Fibroblast of peridontal ligament (primary cell): Measurements from ENCODE around the gene ZHX3.
"Not testable (repeated sequence)": the region's sequence is repeated elsewhere in the genome, so short reads cannot be mapped to it uniquely, and the experiment has no call there.

ENCODE experiments used
- DNase-seq: peaks from one replicate; pipeline ENCODE4 v3.0.0-alpha.2; 2010; ENCODE audit errors: extremely low read depth

Gene ZHX3

DNA sequence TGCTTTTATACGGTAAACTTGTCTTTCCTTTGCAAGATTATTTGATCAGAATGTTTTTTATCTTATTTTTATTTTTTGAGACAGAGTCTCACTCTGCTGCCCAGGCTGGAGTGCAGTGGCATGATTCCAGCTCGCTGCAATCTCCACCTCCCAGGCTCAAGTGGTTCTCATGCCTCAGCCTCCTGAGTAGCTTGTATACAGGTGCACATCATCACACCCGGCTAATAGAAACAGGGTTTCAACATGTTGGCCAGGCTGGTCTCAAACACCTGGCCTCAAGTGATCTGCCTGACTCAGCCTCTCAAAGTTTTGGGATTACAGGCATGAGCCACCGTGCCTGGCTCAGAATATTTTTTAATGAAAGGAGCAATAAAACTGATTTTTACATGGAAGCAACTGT is 14.2 kb upstream of the ZHX3 start:
- DNase-seq, result no peak

DNA sequence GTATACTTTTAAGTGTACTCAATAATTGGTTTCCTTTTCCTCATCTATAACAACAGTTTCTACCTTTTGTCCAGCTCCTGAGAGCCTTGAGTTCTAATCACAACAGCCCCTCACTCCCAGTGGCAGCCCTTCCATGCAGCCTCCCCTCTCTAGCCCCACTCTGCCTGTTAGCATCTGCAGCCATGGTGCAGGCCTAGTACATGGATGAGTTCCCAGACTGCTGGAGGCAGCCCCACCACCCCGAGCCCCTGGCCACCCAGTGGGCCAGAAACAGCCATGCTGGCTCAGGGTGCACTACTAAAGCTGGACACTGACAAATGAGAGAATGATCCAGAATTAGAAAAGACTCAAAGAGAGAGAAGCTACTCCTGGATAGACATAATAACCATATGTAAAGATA is 13.4 kb upstream of the ZHX3 start:
- no peak for DNase-seq

- no peak for DNase-seq
These were observed 12.8 kb upstream of the ZHX3 start for GRCh38 chr20:41330343-41330720.

DNA sequence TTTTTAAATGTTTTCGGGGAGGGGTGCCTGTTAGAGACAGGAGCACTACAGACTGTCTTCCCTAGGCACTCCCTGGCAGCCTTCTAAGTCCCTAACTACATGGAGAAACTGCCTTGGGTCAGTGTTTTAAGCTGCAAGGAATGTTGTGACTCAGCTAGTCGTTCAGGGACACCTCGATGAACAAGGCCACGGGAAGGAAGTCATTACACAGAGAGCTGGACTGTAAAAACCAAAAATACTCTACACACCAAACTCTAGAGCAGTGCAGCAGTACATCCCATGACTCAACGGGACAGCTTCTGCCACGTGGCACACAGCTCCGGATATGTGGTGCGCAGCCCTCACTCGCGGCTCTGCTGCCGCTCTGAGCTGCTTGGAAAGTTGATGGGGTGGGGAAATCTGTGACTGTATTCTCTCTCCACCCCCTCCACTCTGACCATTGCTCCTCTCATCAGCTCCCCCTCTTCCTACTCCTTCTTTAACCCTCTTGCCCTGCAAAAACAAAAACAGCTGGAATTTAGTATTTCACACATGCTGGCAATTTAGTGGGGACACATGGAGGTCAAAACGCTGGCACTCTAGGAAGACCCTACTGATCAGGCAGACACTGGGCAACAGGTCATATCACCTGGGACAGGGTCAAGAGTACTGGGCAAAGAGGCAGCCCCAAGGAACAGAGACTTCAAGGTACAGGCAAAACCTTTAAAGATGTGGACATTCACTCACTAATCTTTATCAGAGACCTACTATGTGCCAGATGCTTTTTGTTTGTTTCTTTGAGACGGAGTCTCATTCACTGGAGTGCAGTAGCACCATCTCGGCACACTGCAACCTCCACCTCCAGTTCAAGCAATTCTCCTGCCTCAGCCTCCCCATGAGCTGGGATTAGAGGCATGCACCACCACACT is 12.2 kb upstream of the ZHX3 start:
- peak; percentile 95 for DNase-seq

- no peak for DNase-seq
These were observed 9.6 kb upstream of the ZHX3 start for GRCh38 chr20:41327178-41327577.

DNA sequence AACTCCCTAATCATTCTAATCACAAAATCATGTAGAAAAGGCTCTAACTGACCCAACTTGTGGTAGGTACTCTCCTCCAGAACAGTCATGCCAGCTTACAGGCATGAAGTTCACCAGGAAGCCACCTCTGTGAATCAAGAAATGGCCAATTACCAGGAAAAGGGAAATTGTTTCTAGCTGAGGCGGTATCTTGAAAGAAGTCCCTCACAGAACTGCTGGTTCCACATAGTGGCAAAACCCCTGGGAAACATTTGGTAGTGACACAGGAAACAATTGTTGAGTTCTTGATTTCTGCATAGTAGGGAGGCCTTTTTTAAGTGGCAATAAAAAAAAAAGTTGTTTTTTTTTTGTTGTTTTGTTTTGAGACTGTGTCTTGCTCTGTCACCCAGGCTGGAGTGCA is 3.4 kb upstream of the ZHX3 start:
- no peak for DNase-seq

DNA sequence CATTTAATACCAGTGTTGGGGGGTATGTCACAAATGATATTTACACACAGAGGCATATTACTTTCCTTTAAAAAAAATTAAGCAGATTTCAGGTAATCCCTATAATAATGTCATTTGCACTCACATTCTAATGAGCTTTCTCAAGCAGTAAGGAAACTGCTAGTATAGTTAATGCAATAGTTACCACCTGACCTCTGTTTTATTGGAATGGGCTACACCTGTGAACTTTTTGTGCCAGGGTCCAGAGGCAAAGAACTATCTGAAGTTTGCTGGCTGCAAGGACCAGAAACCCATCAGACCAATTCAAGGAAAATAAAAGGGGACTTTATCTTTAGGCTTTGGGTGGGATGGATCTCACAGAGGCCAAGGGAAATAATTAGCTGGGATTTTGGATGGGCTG is 2.9 kb upstream of the ZHX3 start:
- DNase-seq, result no peak

DNA sequence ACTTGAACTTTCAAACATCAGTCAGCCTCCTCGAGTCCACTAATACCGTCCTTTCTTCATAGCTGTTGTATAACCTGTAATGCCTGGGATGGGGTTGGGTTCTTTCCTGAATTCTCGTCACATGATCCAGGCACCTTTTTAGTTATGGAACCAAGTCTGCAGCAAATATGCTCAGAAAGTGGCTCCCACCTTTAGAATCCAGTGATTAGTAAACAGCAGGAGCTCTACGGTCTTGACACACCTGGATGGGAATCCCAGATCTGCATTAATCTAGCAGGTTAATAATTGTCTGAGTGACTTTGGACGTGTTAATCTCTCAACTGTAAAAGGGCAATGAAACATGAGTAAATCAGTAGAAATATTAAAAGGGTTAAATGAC is 729 bp upstream of the ZHX3 start:
- DNase-seq, result no peak

DNA sequence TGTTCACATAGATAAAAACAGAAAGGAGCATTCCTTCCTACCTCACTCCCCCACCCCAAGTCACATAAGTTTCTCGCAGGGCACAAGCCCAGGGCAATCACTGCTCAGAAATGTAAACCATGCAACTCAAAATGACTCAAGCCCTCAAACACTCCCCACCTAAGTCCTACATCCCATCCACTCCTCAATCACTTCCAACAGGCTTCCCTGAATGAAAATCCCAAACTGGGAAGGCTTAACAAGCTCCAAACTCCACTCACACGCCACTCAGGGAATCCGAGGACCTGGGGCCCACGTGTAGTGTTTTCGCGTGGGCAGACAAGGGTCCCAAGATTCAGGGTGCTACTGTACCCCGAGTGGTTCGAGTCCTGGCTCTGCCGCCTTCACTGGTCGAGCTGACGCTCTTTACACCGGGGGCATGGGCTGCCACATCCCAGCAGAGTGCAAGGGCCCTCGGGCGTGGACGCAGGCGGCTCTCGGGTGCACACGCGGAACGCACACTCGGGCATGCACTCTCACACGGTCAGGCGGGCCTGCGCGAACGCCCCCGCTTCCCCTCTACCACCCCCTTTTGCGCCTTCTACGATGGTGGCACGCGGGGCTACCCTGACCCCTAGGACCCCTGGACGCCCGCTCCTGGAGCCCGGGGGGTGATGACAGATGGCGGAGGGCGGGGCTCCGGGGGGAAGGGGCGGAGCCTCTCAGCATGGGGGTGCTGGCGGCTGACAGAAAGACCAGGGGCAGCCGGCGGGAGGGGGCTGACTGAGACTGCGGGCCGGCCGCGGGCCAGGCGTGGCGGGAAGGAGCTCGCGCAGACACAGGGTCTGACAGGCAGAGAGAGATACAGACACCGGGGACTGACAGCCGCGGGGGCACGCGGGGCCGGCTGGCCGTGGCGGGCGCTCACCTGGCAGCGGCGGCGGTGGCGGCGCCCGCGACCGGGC is 657 bp downstream of the ZHX3 start:
- peak; percentile 83 for DNase-seq

DNA sequence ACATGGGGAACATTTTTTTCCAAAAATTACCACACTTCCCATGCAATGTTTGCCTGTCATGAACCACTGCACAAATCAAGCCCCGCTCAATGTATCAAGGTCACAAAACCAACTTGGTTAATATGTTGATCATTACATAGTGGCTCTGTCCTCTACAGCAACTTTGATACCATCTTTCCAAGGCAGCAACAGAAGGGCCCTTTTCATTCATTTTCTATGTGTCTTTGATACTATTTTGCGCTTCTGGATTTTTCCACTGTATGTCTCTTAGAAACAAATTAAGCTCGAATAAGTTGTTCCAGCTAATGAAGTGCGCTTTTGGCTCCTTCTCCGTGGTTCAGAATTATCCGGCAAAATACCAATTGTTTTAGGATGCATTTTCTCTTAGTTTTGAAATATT is 1.5 kb downstream of the ZHX3 start:
- peak; percentile 45 for DNase-seq

GRCh38 chr20:41314386-41314785 is 3.1 kb downstream of the ZHX3 start:
- peak; percentile 63 for DNase-seq

GRCh38 chr20:41312009-41312408 is 5.5 kb downstream of the ZHX3 start:
- DNase-seq, result not testable (repeated sequence)

GRCh38 chr20:41309817-41310216 is 7.7 kb downstream of the ZHX3 start:
- peak; percentile 25 for DNase-seq

- DNase-seq, result peak; percentile 67
These were observed 8.7 kb downstream of the ZHX3 start for GRCh38 chr20:41308726-41309413.

DNA sequence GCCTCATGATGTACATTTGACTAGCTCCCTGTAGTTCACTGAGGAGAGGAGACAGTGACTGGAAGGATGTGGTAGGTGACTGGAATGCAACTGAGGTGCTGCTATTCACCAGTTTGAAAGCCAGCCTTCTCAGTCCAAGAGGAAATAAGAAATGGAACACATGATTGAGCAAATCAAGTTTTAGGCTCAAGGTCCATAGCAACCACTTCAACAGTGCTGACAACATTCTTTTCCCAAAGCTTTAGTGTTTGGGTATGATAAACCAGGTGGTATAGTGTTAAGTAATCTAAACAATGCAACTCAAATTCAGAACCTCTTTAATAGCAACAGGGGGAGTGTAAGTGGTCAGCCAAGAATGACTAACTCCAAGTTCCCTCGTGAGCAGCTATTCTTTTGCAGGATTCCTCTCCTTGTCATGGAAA is 9.2 kb downstream of the ZHX3 start:
- peak; percentile 69 for DNase-seq

- no peak for DNase-seq
These were observed 10.5 kb downstream of the ZHX3 start for GRCh38 chr20:41307021-41307420.

DNA sequence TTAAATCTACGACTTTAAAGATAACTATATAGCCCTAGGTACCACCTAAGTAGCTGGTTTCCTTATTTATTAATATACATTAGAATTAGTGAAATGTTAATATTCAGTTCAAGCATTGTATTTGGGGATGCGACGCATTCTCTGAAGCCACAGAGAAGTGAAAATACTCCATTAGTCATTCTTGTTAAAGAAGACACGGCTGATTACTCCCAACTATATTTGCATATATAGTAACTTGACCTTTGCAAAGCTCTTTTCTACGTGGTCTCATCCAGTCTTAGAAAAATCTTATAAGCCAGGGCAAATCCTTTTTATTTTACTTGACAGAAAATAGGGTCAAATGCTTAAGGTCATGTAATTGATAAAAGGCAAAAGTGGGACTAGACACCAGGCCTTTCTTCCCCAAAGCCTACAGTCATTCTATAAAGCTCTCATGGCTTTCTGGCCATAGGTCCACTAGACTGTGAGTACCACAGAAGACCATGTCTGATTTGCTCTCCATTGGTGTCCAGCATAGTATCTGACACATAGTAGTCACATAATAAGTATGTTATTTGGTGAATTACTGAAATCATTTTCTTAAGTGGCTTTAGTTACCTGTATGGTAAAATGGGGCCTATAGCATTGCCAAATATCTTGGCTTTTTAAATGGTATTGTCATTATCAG is 11.3 kb downstream of the ZHX3 start:
- no peak for DNase-seq

DNA sequence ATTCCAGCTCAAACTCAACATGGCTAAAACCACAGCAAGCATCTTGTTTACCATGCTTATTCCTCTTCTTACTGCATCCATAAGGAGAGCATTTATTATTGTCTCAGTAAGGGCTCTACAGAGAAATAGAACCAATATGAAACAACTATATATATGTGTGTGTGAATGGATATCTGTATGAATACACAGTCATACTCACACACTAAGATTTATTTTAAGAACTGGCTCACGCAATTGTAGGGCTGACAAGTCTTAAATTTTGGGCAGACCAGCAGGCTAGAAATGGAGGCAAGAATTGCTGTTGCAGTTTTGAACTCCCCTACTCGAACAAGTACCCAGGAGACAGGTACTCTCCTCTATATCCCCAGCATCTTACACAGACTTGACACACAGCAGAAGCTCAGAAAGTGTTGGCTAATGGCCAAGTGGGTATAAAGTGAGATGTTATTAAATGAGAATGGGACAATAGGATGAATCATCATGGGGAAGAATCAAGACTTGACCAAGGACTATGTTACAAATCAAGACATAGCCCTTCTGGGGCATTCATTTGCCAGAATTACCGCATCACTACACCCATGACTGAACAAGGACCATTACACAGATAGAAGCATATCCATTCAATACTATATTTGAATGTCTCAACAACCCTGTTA is 13.0 kb downstream of the ZHX3 start:
- no peak for DNase-seq

DNA sequence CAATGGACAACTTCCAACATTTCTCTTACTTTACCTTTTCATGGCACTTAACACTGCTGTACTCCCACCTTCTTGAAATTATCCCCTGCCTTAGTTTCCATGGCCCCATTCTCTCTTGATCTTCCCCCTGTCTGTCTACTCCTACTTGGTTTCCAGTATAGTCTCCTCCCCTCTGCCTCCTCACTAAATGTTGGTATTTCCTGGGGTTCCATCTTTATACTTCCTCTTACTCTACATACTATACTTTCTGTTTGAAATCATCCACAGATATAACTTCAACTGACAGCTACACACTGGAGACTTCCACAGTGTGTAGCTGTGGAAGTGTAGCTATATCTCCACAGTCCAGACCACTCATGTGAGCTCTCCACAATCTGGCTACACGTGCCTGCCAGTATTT is 13.5 kb downstream of the ZHX3 start:
- DNase-seq, result no peak

DNA sequence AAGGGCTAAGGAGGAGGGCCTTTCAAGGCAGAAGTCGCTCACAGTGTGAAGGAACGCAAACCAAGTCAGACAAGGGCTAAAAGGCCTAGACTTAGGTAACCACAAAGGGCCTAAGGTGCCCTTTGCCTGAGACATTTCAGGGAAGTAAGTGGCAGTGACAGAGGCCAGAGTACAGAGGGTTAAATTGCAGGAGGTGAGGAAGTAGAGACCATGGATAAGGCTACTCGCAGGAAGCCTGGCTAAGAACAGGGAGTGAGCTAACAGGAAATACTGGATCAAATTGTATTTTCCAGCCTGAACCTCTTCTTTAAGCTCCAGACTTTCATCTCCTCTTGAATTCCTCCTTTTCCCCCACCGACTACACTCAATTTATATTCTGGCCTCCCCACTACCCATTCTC is 16.6 kb downstream of the ZHX3 start:
- DNase-seq, result no peak

DNA sequence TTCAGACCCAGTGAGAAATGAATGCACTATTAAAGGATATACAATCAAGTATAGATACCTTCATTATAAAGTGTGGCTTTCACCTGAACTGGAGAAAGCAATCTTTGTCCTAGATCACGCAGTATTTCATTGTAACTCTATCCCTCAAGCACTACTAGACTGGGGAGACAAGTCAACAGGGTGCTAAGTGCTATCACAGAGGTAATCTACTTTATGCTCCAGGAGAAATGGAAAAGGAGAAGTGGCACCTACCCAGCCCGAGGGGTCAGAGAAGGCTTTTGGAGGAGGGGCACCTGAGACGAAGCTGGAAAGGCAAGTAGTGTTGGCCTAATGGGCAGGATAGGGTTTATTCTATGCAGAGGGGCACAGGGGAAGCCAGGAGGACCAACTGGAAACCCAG is 17.1 kb downstream of the ZHX3 start:
- DNase-seq, result no peak
